HT-29 (cell line): ENCODE data around the gene SH3BP2. TPM values are rescaled to one million over a fixed set of nuclear protein-coding genes. Genes with fewer than 3 reads are reported as not detected.

Source experiments
- DNase-seq: peaks from one replicate; pipeline ENCODE4 v3.0.0-alpha.2; 2015; ENCODE audit warnings: low spot score
- total RNA-seq: library from RNA; depleted of rRNA; stranded (reverse); fragments of >200 nt; shearing (Covaris generic); gene quantifications from 2 replicates; pipeline ENCODE4 v1.2.3, GENCODE V29; 2014; rRNA removed

SH3BP2 gene, protein sequence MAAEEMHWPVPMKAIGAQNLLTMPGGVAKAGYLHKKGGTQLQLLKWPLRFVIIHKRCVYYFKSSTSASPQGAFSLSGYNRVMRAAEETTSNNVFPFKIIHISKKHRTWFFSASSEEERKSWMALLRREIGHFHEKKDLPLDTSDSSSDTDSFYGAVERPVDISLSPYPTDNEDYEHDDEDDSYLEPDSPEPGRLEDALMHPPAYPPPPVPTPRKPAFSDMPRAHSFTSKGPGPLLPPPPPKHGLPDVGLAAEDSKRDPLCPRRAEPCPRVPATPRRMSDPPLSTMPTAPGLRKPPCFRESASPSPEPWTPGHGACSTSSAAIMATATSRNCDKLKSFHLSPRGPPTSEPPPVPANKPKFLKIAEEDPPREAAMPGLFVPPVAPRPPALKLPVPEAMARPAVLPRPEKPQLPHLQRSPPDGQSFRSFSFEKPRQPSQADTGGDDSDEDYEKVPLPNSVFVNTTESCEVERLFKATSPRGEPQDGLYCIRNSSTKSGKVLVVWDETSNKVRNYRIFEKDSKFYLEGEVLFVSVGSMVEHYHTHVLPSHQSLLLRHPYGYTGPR
- total RNA-seq, result 122 and 166 TPM in 2 replicates

DNA sequence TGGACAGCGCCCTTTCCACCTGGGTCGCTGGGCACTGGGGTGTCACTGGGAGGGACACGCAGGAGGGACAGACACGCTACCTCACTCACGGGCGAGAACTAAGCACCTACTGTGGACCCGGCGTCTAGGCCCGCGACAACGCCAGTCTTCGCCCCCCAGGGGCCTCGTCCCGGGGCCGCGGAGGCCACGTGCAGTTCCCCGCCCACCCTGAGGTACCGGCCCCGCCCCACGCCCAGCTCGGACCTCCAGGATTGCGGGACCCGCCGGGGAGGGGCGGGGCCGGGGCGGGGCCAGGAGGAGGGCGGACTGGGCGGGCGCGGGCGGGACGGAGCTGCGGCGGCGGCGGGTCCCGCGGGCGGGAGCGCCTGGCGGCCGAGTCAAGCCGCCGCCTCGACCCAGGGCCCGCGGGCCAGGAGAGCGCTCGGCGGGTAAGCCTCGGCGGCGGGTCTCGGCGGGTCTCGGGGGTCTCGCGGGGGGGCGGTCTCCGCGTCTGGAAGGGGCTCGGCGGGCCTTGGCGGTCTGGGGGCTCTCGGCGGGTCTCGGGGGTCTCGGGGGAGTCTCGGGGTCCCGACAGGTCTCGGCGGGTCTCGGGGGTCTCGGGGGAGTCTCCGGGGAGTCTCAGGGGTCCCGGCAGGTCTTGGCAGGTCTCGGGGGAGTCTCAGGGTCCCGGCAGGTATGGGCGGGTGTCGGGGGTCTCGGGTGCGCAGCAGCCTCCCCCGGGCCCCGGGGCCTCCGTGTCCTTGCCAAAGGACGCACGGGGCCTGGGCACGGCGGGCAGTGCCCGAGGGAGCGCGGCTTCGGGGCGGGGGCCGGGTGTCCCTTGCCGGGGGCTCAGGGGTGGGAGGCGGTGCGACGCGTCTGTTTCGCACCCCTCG, at the start of gene SH3BP2:
SH3BP2 (plus strand) TSS at position 375 of the 875 bp plus-strand sequence. CDS start 27,533 bp downstream, outside the sequence.
- DNase-seq, result peak; percentile 68

DNA sequence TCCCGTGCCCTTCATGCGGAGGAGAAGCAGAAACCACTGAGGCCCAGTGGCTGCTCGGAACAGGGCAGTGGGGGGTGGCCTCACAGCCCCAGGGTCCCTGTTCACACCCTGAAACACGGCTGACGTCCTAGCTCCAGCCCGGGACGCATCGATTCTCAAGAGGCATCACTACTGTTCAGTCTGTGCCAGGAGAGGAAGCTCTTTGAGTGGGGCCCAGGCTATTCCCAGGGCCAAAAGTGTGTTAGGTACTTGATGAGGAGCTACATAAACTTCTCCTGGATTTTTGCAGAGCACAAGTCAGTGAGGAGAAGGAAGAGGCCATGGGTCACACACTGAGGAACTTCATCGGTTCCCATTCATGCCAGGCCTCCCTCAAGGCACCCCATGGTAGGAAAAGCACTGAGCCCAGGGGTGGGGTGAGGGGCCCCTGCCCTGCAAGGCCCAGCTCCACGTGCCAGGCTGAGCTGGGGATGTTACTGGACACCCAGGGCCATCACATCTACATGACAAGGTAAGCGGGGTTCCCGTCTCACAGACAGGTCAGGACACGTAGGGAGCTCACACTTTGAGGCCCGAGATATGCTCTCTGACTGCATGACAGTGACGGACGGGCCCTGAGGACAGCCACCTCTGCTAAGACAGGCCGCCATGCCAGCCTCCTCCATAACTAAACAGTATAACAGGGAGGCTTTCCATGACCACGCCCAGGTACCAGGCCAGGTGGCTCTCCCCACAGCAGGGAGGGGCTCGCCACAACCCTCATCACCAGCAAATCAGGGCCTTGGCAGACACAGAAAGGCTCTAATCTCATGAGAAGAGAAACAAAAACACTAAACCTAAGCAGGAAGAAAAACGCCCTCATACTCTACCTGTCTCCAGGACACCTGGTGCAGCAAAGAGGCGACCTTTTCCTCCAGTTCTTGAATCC, 49.1 kb upstream of the SH3BP2 start:
- DNase-seq, result no peak

DNA sequence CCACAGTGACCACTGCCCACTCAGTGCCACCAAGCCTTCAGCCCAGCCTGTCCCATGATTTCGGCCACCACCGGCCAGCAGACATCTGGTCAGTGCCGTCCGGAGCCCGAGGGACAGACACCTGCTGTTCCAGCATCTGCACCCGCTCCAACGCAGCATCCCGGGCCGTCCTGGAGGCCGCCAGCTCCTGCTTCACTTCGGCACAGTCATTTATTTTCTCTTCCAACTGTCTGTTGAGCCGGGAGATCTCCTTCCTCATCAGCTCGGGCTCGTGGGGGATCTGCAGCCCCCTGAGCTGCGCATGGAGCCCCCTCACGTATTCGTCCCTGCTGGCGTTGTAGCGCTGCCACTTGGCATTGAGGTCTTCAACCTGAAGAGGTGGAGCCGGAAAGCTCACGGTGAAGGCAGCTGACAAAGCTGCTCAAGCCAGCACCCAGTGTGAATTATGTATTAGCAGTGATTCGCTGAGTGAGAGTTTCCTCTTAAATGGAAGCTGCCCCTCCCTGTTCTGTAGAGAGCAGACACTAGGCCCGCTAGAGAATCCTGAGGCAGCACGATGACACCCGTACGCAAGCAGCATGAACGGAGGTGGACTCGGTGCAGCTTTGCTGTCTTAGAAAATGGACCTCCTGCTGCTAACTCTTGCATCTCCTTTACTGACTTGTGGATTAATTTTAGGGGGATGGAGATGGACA, 48.2 kb upstream of the SH3BP2 start:
- DNase-seq, result no peak

DNA sequence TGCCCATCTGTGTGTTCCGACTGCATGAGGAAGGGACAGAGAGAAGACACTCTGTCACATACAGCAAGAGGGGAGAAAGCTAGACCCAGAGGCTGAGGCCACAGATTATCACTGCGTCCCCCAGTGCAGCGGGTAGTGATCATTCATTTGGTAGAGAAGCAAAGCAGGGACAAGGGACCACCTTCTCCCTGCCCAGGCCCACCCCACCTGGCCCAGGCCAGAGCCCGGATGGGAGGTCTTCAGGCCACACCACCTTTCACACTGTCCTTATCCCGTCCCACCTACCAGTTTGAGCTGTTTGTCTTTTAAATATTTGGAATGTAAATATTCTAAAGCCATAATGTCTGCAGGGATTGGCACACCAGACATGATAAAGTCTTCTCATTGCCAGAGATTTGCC, 47.4 kb upstream of the SH3BP2 start:
- DNase-seq, result no peak

DNA sequence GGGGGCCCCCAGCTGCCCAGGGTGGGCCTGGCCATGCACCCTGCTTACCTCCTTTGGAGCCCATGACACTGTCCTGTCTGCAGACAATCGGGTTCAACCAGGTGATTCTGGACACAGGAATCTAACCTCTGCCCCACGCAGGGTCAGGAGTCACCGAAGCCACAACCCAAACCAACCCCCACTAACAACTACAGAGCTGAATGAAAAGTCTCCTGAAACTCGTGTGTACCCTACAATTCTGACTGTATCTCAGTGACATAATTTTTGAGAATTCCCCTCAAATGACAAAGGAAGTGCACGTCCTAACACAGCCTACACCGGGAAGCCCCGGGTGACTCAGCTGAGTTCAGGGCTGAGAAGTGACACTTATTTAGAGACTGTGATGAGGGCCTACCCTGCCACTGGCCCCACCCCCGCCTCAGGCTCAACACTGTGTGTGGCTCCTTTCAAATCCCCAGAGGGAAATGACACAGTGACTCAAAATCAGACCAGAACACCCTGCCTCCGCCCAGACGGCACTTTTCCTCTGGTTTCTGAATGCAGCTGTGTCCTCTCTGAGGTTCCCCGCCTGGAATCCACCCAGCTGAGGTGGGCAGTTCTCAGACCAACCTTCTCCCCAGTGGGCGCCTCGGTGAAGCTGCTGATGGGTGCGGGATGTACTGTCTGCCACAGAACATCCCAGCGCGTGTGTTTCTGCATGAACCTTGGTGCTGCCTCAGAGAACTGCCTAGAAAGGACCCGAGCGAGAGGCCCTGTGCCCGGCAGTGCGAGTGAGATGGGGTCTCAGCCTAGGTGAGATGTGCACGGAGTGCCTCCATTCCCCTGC, 46.7 kb upstream of the SH3BP2 start:
- no peak for DNase-seq

DNA sequence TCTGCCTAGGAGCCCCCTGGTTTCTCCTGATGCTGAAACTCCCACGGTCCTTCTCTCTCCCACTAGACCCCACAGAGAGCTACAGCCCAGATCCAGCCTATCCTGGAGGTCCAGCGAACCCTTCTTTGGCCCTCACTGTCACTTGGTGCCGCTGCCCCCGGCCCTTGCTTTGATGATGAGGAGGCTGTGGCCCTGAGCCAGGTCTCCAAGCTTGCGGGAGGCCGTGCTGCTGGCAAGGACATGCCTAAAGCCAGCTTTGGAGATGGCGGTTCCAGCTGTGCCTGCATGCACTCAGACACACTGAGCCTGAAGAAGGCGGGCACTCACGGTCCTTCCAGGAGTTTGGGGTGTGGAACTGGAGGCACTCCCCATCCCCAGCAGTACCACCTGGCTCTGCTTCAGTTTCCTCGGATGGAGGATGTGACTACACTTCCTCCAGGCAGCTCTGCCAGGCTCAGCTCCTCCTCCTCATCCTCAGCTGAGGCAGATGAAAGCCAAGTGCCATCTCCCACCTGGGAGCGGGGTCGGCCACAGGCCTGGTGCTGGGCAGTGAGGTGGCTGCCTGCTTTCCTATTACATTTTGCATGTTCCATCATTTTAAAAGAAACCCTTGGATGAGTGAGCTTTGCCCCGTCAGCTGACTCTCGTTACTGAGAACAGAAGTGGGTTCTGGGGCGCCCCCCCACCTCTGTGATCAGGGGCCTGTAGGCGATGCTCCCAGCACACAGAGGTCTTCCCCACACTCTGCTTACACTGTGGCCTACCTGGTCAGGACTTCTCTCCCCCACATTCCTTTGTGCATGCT, 45.8 kb upstream of the SH3BP2 start:
- DNase-seq, result no peak

DNA sequence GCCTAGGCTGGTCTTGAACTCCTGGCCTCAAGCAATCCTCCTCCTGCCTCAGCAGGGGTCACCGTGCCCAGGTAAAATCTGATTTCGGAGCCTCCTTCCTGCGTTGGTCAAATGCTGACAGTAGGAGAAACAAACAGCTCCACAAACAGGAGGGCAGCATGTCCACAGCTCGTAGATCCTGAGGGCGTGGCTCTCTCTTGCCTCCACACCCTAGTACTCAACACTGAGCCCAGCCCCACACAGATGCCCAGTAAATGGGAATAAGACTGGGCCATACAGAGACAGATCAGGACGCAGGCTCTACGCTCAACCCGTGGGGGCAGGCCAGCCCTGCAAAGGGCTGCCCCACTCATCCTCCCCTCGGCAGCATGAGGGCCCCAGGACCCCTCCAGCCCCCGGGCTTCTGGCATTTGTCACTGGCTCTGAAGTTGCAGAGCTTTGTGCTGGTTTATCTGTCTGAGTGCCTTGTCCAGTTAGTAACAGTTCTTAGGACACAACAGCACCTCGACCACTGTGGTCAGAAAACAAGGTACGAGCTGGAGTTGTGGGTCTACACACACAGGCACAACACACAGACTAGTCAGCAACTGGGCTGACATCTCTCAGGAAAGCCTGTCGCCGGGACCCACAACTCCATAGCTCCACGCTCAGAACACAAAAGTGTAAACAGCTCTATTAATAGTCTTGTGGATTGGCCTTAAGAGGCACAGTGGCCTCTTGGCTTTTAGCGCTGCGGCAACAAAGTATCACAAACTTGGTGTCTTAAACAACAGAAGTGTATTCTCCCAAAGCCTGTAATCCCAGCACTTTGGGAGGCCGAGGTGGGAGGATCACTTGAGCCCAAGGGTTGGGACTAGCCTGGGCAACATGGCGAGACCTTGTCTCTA, 41.9 kb upstream of the SH3BP2 start:
- no peak for DNase-seq

DNA sequence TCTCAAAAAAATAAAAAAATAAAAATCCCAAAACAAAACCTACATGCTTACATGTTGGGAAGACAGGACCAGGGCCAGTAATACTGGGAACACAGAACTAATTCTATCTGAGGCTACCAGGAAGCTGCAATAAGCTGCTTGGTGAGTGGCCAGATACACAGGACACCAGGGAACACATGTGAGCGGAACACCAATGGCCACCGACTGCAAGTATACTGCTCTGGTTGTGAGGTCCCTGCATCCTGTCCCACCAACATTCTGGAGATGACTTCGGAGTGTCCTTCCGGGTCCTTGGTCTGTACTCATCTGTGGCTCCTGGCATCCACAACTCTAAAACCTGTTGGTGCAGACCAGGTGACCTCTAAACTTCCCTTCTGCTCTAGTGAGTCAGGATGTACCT, 39.4 kb upstream of the SH3BP2 start:
- DNase-seq, result no peak

DNA sequence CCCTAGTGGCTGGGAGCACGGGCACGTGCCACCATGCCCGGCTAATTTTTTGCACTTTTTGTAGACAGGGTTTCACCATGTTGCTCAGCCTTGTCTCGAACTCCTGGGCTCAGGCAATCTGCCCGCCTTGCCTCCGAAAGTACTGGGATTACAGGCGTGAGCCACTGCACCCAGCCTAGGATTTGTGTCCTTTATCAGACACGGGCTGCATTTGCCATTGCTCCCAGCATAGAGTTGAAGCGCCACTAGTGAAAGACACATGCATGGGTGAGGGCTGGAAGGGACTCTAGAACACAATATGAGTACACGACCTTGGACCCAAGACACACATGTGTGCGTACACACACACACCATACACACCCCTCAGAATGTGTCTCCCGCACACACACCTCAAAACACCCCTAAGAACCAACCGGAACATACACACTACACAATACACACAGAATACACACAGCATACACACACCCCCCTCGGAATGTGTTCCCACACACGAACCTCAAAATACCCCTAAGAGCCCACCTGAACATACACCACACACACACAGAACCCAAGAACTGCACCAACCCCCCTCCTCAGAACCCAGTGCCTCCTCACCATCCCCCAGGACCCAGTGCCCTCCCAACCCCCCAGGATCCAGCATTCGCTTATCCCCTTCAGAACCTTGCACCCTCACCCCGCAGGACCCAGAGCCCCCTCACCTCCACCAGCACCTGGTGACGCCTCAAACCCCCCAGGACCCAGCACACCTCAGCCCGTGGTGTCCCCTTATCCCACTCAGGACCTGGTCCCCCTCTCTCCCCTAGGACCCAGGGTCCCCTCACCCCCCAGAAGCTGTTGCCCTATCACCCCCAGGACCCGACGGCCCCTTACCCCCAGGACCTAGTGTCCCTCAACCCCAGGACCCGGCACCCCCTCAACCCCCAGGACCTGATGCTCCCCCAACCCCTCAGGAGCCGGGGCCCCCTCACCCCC, 37.8 kb upstream of the SH3BP2 start:
- DNase-seq, result no peak

DNA sequence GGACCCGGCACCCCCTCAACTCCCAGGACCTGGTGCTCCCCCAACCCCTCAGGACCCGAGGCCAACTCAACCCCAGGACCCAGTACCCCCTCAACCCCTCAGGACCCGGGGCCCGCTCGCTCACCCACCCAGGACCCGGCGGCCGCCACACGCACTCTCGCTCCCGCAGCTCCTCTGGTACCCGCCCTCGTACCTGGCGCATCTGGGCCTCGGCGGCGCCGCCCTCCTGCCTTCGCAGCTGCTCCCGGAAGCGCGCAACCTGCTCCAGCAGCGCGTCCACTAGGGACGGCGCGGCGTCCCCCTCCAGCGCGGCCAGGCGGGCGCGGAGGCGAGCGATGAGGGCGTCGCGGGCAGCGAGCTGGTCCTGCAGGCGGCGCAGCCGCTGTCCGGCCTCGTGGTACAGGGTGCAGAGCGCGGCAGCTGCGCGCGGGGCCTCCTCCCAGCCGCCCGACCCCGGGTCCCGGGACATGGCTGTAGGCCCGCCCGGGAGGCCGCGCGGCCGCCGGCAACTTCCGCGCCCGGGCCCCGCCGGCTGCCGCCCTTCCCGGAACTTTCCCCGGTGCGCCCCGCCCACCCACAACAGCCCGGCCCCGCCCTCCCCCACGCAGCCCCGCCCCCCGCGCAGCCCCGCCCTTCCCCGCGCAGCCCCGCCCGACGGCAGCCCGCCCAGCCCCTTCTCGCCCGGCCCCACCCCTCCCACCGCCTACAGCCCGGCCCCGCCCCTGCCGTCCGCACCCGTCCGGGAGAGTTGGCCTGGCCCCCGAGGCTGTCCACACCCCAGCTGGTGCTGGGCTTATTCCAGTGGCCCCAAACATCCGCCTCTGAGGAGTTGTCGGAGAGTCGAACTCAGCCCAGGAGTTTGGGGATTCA, 36.8 kb upstream of the SH3BP2 start, which contains the start of gene TNIP2:
TNIP2 (minus strand) TSS at position 516 of the 870 bp plus-strand sequence; CDS start at position 469, 47 bp downstream.
- peak; percentile 85 for DNase-seq

DNA sequence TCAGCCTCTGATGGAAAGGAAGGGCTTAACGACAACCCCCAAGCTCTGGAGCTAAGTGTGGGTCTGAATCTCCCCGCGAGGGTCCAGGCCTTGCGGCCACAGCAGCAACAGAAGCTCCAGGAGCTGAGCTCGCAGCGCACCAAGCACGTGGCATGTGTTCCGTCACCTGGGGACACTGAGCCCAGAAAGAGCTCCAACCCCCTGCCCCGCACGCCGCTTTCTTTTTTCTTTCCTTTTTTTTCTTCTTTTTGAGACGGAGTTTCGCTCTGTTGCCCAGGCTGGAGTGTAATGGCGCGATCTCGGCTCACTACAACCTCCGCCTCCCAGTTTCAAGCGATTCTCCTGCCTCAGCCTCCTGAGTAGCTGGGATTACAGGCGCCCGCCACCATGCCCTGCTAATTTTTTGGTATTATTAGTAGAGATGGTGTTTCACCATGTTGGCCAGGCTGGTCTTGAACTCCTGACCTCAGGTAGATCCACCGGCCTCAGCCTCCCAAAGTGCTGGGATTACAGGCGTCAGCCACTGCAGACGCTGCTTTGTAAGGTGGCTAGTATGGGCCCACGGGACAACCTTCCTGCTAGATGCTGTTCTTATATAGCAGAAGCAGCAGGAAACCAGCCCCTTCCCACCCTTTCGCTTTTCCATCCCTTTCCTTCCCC, 36.1 kb upstream of the SH3BP2 start:
- no peak for DNase-seq

DNA sequence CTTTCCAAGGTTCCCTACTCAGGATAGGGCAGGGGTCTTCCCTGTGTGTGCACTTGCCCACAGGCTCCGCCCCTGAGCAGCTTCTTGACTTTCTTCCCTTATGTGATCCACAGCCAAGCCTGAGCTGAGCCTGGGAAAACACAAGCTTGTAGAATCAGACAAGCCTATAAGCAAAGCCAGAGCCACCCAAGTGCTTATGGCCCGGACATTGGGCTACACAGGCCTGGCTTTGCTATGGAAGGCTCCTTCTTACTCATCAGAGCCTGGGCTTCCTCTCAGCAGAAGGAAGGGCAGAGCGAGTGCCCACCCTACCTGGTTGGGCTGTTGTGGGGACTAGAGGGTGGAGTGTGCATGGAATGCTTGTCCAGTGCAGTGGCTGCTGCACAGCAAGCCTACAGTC, 35.5 kb upstream of the SH3BP2 start:
- DNase-seq, result peak; percentile 14

DNA sequence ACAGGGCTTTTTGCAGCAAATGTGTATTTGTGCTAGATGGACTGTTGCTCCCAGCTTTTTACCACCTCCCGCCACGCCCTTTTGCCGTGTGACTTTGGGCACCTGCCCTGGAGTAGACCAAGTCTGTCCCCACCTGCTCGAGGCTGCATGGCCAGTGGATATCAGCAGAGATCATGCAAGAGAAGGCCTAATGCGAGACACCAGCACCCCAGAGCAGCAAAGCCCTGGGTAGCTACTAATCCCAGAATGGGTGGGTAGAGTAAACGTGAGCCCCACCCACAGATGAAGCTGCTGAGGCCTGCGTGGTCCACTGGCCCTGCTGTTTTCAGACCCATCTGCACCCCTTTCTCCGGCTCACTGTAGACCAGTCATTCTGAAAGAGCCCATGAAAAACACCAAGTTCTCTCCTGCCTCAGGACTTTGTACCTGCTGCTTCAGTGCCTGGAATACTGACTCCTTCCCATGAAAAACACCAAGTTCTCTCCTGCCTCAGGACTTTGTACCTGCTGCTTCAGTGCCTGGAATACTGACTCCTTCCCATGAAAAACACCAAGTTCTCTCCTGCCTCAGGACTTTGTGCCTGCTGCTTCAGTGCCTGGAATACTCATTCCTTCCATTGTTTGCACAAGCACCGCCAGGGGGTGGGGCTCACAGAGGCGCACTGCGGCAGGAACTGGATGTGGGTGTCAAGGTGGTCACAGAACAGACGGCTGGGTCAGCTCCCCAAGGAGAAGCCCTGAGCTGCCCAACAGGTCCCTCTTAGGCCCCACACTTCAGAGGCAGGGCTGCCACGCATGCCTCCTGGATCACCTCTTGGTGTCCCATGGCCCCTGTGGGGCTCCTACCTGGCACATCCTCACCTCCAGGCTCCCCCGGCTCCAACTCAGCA, 31.6 kb upstream of the SH3BP2 start:
- peak; percentile 81 for DNase-seq

DNA sequence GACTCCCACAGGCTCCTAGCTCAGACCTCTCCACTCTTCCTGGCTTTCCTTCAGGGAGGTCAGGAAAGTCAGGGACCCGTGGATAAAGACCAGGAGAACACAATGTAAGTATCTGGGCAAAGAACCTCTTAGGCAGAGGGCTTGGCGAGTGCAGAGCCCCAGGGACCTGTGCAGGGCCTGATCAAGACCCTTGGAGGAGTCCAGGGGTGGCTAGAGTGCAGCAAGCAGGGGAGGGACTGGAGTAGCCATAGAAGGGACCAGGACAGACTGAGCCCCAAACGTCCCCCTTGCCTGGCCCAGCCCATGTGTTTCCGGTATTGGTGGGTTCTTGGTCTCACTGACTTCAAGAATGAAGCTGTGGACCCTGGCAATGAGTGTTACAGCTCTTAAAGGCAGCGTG, 30.8 kb upstream of the SH3BP2 start:
- no peak for DNase-seq
